ENCODE measurements around the gene KRTAP4-4.
"Not testable (repeated sequence)": the region's sequence is repeated elsewhere in the genome, so short reads cannot be mapped to it uniquely, and the experiment has no call there.

KRTAP4-4 gene

GRCh38 chr17:41160648-41161047 is at the start of gene KRTAP4-4:
TSS of gene KRTAP4-4 (minus strand) at chr17:41160748. CDS start at chr17:41160691, 57 bp downstream.
- H3K4me3 ChIP-seq (ENCODE audit: low read depth, low read length) = no peak within 1 kb of the TSS
- TF ChIP-seq MYC (IDR thresholded peaks at IDR 0.05; ENCODE audit: low read depth, low read length) = no peak
- TF ChIP-seq, protein P1, sequence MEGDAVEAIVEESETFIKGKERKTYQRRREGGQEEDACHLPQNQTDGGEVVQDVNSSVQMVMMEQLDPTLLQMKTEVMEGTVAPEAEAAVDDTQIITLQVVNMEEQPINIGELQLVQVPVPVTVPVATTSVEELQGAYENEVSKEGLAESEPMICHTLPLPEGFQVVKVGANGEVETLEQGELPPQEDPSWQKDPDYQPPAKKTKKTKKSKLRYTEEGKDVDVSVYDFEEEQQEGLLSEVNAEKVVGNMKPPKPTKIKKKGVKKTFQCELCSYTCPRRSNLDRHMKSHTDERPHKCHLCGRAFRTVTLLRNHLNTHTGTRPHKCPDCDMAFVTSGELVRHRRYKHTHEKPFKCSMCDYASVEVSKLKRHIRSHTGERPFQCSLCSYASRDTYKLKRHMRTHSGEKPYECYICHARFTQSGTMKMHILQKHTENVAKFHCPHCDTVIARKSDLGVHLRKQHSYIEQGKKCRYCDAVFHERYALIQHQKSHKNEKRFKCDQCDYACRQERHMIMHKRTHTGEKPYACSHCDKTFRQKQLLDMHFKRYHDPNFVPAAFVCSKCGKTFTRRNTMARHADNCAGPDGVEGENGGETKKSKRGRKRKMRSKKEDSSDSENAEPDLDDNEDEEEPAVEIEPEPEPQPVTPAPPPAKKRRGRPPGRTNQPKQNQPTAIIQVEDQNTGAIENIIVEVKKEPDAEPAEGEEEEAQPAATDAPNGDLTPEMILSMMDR (IDR thresholded peaks at IDR 0.05; ENCODE audit: low read depth, low read length) = no peak
- TF ChIP-seq, protein P2, sequence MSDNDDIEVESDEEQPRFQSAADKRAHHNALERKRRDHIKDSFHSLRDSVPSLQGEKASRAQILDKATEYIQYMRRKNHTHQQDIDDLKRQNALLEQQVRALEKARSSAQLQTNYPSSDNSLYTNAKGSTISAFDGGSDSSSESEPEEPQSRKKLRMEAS (IDR thresholded peaks at IDR 0.05; ENCODE audit: low read depth, low read length) = no peak
- no peak for TF ChIP-seq POLR2A (IDR thresholded peaks at IDR 0.05; ENCODE audit: extremely low read depth, insufficient read length)
- DNase-seq (ENCODE audit: low read depth) = no peak

DNA sequence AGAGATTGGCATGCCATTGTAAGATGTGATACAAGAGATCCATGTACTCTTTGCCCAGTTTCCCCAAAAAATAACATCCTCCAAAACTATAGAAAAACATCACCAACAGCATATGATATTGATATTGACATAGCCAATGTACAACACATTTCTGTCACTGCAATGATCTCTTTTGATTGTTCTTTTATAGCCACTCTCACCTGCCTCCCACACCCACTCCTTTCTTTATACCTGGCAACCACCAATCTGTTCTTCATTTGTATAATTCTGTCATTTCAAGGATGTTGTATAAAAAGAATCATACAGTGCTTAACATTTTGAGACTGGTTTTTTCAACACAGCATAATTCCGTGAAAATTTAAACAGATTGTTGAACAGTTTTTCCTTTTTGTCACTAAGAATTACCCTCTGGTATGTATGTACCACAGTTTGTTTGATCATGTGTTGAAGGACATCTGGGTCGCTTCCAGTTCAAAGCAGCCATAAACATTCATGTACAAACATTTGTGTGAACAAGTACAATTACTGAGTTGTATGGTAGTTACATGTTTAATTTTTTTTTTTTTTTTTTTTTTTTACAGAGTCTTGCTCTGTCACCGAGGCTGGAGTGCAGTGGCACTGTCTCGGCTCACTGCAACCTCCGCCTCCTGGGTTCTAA is 39.0 kb upstream of the KRTAP4-4 start:
- no peak for DNase-seq (ENCODE audit: low read depth)
- TF ChIP-seq, protein P1 (IDR thresholded peaks at IDR 0.05; ENCODE audit: low read depth, low read length) = no peak
- TF ChIP-seq MYC (IDR thresholded peaks at IDR 0.05; ENCODE audit: low read depth, low read length) (no peak), POLR2A (IDR thresholded peaks at IDR 0.05; ENCODE audit: extremely low read depth, insufficient read length) (no peak)
- TF ChIP-seq, protein P2 (IDR thresholded peaks at IDR 0.05; ENCODE audit: low read depth, low read length) = no peak
- no peak overlapping the region for H3K4me3 ChIP-seq (ENCODE audit: low read depth, low read length)

DNA sequence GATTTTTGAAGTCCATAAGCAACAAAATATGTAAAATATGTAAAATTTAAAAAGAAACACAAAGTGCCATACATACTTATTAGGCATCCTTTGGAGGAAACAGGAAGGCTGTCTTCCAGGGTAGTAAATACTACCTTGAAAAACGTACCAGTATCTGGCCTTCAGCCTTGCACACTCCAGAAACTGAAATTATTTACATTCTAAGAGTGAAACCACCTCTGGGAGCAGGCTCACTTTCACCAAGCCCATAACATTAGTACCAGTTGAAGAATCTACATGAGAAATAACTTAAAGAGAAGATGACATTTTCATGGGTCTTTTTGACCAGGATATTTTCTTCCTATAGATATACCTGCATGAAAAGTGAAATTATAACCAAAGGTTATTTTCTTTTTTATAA is 35.5 kb upstream of the KRTAP4-4 start:
- H3K4me3 ChIP-seq (ENCODE audit: low read depth, low read length) = no peak overlapping the region
- no peak for DNase-seq (ENCODE audit: low read depth)
- TF ChIP-seq MYC (IDR thresholded peaks at IDR 0.05; ENCODE audit: low read depth, low read length) (no peak), POLR2A (IDR thresholded peaks at IDR 0.05; ENCODE audit: extremely low read depth, insufficient read length) (no peak)
- TF ChIP-seq, protein P2 (IDR thresholded peaks at IDR 0.05; ENCODE audit: low read depth, low read length) = no peak
- TF ChIP-seq, protein P1 (IDR thresholded peaks at IDR 0.05; ENCODE audit: low read depth, low read length) = no peak

DNA sequence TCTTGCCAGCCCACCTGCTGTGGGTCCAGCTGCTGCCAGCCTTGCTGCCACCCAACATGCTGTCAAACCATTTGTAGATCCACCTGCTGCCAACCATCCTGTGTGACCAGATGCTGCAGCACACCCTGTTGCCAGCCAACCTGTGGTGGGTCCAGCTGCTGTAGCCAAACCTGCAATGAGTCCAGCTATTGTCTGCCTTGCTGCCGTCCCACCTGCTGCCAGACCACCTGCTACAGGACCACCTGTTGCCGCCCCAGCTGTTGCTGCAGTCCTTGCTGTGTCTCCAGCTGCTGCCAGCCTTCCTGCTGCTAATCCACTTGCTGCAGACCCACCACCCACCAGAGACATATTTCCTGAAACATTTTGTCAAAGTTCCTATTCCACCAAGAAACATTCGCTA is 29.8 kb upstream of the KRTAP4-4 start:
- TF ChIP-seq, protein P1 (IDR thresholded peaks at IDR 0.05; ENCODE audit: low read depth, low read length) = no peak
- no peak for TF ChIP-seq POLR2A (IDR thresholded peaks at IDR 0.05; ENCODE audit: extremely low read depth, insufficient read length)
- no peak for TF ChIP-seq MYC (IDR thresholded peaks at IDR 0.05; ENCODE audit: low read depth, low read length)
- TF ChIP-seq, protein P2 (IDR thresholded peaks at IDR 0.05; ENCODE audit: low read depth, low read length) = no peak
- no peak overlapping the region for H3K4me3 ChIP-seq (ENCODE audit: low read depth, low read length)
- no peak for DNase-seq (ENCODE audit: low read depth)

- not testable (repeated sequence) for DNase-seq (ENCODE audit: low read depth); H3K4me3 ChIP-seq (ENCODE audit: low read depth, low read length)
Observed at GRCh38 chr17:41189837-41190318, 29.3 kb upstream of the KRTAP4-4 start, which contains the start of gene KRTAP9-1. TSS of gene KRTAP9-1 (plus strand) at chr17:41189887. CDS start at chr17:41189887, 0 bp downstream.

DNA sequence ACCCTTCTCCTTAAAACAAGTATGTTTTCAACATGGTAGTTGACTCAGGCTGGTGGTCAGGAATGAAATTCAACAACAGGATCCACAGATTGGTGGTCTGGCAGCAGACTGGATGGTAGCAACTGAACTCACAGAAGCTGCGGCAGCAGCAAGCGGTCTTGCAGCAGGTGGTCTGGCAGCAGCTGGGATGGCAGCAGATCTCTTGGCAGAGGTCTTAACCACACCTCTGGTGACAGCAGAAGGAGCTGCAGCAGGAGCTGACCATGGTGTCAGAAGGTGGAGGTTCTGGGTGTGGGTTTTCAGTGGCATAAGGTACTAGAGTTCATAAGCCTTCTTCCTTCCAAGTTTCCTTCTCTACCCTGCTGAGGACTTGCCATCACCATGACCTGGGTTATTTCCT is 26.3 kb upstream of the KRTAP4-4 start:
- TF ChIP-seq, protein P1 (IDR thresholded peaks at IDR 0.05; ENCODE audit: low read depth, low read length) = no peak
- TF ChIP-seq MYC (IDR thresholded peaks at IDR 0.05; ENCODE audit: low read depth, low read length) (no peak), POLR2A (IDR thresholded peaks at IDR 0.05; ENCODE audit: extremely low read depth, insufficient read length) (no peak)
- TF ChIP-seq, protein P2 (IDR thresholded peaks at IDR 0.05; ENCODE audit: low read depth, low read length) = no peak

More for the DNA sequence above, 26.3 kb upstream of the KRTAP4-4 start:
- no peak overlapping the region for H3K4me3 ChIP-seq (ENCODE audit: low read depth, low read length)
- no peak for DNase-seq (ENCODE audit: low read depth)
